SU-DHL-6 (cell line): ENCODE measurements around the gene HSPA12A.

Experiments used
- H2AFZ ChIP-seq: fragments of 200-600 bp; sonication (generic); 2 replicates; pipeline ENCODE4 v1.6.1; 2014; ENCODE audit warnings: low read depth, mild to moderate bottlenecking, moderate library complexity, mixed read lengths, antibody characterized with exemption, low read length; ENCODE audit not compliant: severe bottlenecking
- H3F3A ChIP-seq: fragments of 200-600 bp; shearing (Covaris generic); 2 replicates; pipeline ENCODE4 v1.6.0; 2016; ENCODE audit warnings: antibody characterized with exemption, mild to moderate bottlenecking; ENCODE audit not compliant: insufficient read depth
- H3K27ac ChIP-seq: fragments of 200-600 bp; sonication (generic); 2 replicates; pipeline ENCODE4 v1.5.1; 2016; ENCODE audit warnings: low read depth, mild to moderate bottlenecking, low read length, moderate library complexity, mixed read lengths
- H3K27me3 ChIP-seq: fragments of 200-600 bp; sonication (generic), shearing (Covaris generic); 2 replicates; pipeline ENCODE4 v1.6.0; 2014; ENCODE audit warnings: mild to moderate bottlenecking, low read length
- H3K36me3 ChIP-seq: fragments of 200-600 bp; sonication (generic); 2 replicates; pipeline ENCODE4 v1.6.1; 2014; ENCODE audit warnings: mild to moderate bottlenecking, low read length, mixed read lengths
- H3K4me2 ChIP-seq: fragments of 300-600, 200-600 bp; shearing (Covaris generic), sonication (generic); 2 replicates; pipeline ENCODE4 v1.6.0; 2014; ENCODE audit warnings: low read length, low read depth, mild to moderate bottlenecking; ENCODE audit not compliant: poor library complexity, severe bottlenecking
- H3K4me3 ChIP-seq: fragments of 200-600 bp; sonication (generic); 2 replicates; pipeline ENCODE4 v1.5.1; 2014; ENCODE audit warnings: antibody characterized with exemption, low read length, mild to moderate bottlenecking, mixed read lengths; ENCODE audit not compliant: insufficient read depth, poor library complexity, severe bottlenecking
- H3K79me2 ChIP-seq: fragments of 200-600 bp; sonication (generic); 2 replicates; pipeline ENCODE4 v1.6.1; 2014; ENCODE audit warnings: mild to moderate bottlenecking, low read length, moderate library complexity; ENCODE audit not compliant: insufficient read depth
- H3K9ac ChIP-seq: fragments of 200-600 bp; sonication (generic); 2 replicates; pipeline ENCODE4 v1.7.0; 2014; ENCODE audit warnings: mild to moderate bottlenecking, low read length
- H3K9me2 ChIP-seq: fragments of 200-600 bp; sonication (generic); replicated peaks from 2 replicates; pipeline ENCODE4 v1.6.1; 2014; ENCODE audit warnings: low read length; ENCODE audit not compliant: insufficient read depth
- H3K9me3 ChIP-seq: fragments of 200-600 bp; sonication (generic); 2 replicates; pipeline ENCODE4 v1.6.1; 2014; ENCODE audit warnings: low read length, mixed read lengths; ENCODE audit not compliant: insufficient read depth
- H4K20me1 ChIP-seq: fragments of 200-600 bp; sonication (generic); 2 replicates; pipeline ENCODE4 v1.6.1; 2014; ENCODE audit warnings: low read depth, mild to moderate bottlenecking, antibody characterized with exemption, low read length, moderate library complexity, mixed read lengths
- EZH2phosphoT487 ChIP-seq: fragments of 200-600 bp; sonication (generic), shearing (Covaris generic); conservative IDR thresholded peaks from 2 replicates; pipeline ENCODE4 v1.6.1; 2018; ENCODE audit warnings: mild to moderate bottlenecking, antibody characterized with exemption, low read length, moderate library complexity, mixed read lengths
- TF ChIP-seq, protein P1 (sequence below): fragments of 200-600 bp; sonication (generic); IDR thresholded peaks from one replicate; pipeline ENCODE4 v1.5.1; 2017; ENCODE audit warnings: antibody characterized with exemption, mild to moderate bottlenecking, low read length, moderate library complexity; ENCODE audit not compliant: insufficient read depth, poor library complexity, severe bottlenecking

HSPA12A gene

DNA sequence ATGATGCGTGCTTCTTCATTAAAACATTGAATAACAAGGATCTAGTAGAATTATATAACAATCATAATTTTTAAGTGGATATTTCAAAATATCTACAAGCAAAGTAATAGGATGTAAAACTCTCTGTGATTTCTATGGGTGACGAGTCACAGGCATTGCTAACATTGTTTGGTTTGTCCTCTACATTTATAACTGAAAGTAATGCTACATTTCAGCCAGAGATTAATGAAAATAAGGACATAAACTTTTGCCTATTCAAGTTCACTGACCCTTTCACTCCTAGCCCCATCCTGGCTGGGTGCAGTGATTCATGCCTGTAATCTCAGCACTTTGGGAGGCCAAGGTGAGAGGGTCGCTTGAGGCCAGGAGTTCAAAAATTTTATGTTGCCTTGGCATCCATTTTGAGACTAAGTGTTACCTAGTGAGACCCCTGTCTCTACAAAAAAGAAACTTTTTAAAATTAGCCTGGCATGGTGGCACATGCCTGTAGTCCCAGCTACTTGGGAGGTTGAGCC lies 38.4 kb upstream of the HSPA12A start:
- Histone ChIP-seq H3K36me3 (no peaks in the 10 kb centered on the region), H3K9me2 (no peaks in the 10 kb centered on the region), H3F3A (no peaks in the 10 kb centered on the region), H3K4me3 (no peak overlapping the region), H3K9me3 (no peaks in the 10 kb centered on the region), H3K9ac (no peak overlapping the region), H4K20me1 (no peaks in the 10 kb centered on the region), H3K4me2 (no peak overlapping the region), H3K27ac (no peak overlapping the region), H3K27me3 (no peaks in the 10 kb centered on the region), H2AFZ (no peak overlapping the region), H3K79me2 (no peaks in the 10 kb centered on the region)
- no peak for TF ChIP-seq EZH2phosphoT487
- TF ChIP-seq, protein P1, sequence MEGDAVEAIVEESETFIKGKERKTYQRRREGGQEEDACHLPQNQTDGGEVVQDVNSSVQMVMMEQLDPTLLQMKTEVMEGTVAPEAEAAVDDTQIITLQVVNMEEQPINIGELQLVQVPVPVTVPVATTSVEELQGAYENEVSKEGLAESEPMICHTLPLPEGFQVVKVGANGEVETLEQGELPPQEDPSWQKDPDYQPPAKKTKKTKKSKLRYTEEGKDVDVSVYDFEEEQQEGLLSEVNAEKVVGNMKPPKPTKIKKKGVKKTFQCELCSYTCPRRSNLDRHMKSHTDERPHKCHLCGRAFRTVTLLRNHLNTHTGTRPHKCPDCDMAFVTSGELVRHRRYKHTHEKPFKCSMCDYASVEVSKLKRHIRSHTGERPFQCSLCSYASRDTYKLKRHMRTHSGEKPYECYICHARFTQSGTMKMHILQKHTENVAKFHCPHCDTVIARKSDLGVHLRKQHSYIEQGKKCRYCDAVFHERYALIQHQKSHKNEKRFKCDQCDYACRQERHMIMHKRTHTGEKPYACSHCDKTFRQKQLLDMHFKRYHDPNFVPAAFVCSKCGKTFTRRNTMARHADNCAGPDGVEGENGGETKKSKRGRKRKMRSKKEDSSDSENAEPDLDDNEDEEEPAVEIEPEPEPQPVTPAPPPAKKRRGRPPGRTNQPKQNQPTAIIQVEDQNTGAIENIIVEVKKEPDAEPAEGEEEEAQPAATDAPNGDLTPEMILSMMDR, result no peak

DNA sequence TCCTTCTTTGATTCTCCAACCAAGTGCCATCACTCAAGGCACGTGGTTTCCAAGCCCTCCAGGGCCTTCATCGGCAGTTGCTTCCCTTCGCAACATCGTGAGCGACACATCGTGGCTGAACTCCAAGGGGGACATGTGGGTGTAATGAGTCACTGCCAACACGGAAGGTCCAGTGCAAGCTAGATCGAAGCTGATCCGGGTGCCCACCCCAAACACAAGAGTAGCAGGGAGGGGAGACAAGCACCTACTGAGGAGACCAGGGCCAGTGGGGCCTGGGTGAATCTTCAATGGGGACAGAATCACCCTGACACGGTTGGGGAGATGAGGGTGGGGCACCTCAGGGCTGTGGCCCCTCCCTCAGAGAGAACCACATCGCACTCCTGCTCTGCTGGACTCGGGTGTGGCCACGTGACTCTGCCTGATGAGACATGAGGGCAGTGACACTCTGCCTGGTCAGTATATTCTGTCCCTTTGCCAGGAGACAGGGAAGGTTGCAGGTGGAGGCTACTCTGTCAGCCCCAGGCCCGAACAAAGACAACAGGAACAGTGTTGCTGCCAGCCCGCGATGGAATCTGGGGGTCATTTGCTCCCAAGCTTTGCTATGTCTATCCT lies 36.8 kb upstream of the HSPA12A start:
- no peak overlapping the region for H3K27ac ChIP-seq
- no peak for TF ChIP-seq EZH2phosphoT487
- TF ChIP-seq, protein P1, result no peak
- no peaks in the 10 kb centered on the region for H4K20me1 ChIP-seq
- H3K27me3 ChIP-seq, result no peaks in the 10 kb centered on the region
- H3K9ac ChIP-seq, result no peak overlapping the region
- H2AFZ ChIP-seq, result no peak overlapping the region
- H3K4me3 ChIP-seq, result no peak overlapping the region
- H3K79me2 ChIP-seq, result no peaks in the 10 kb centered on the region
- H3K9me2 ChIP-seq, result no peaks in the 10 kb centered on the region
- no peaks in the 10 kb centered on the region for H3K36me3 ChIP-seq
- no peaks in the 10 kb centered on the region for H3K9me3 ChIP-seq
- no peak overlapping the region for H3K4me2 ChIP-seq
- H3F3A ChIP-seq, result no peaks in the 10 kb centered on the region

DNA sequence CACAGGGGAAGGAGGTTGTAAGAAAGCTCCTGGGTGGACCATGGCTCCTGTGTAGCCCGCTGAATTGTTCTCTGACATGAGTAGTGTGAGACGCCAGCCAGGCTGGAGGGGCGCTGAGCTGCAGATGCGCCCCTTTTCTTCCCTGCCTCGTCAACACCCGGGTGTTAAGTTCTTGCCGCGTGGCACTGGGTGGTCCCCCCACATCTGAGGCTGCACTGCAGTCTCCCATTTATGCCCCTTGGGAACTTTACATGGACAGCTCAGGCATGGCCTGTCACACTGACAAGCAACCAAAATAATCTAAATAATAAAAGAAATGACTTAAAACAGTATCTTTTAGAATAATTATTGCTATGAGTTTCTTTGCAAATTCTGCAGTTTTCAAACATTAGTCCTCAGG lies 34.6 kb upstream of the HSPA12A start:
- no peak for TF ChIP-seq EZH2phosphoT487
- TF ChIP-seq, protein P1, result no peak
- H3K9me3 ChIP-seq, result no peaks in the 10 kb centered on the region
- no peak overlapping the region for H3K27ac ChIP-seq
- no peaks in the 10 kb centered on the region for H3K79me2 ChIP-seq
- H3K4me3 ChIP-seq, result no peak overlapping the region
- no peak overlapping the region for H3K4me2 ChIP-seq
- no peak overlapping the region for H2AFZ ChIP-seq
- no peaks in the 10 kb centered on the region for H4K20me1 ChIP-seq
- no peaks in the 10 kb centered on the region for H3K27me3 ChIP-seq
- H3K9ac ChIP-seq, result no peak overlapping the region
- no peaks in the 10 kb centered on the region for H3F3A ChIP-seq
- H3K36me3 ChIP-seq, result no peaks in the 10 kb centered on the region
- H3K9me2 ChIP-seq, result no peaks in the 10 kb centered on the region
